GM06990 (cell line): ENCODE results near the gene SYT1.

Experiments used
- DNase-seq: peaks from one replicate; pipeline ENCODE4 v3.0.0-alpha.2; 2011; ENCODE audit not compliant: insufficient read length; ENCODE audit errors: extremely low read depth
- H3K27me3 ChIP-seq: replicated peaks from 2 replicates; pipeline ENCODE4 v1.6.0; 2011; ENCODE audit warnings: low read length; ENCODE audit not compliant: control insufficient read depth, insufficient read depth
- H3K36me3 ChIP-seq: 2 replicates; pipeline ENCODE4 v1.5.1; 2011; ENCODE audit warnings: low read length; ENCODE audit not compliant: control insufficient read depth, insufficient read depth
- H3K4me3 ChIP-seq: replicated peaks from 2 replicates; pipeline ENCODE4 v1.5.1; 2011; ENCODE audit warnings: low read depth, mild to moderate bottlenecking, control low read depth, low read length
- TF ChIP-seq, protein P1 (sequence below): IDR thresholded peaks from 2 replicates; pipeline ENCODE4 v1.5.1; 2011; ENCODE audit warnings: low read length, control low read depth, mild to moderate bottlenecking, inconsistent platforms; ENCODE audit not compliant: insufficient read depth, poor library complexity, severe bottlenecking

SYT1 gene

DNA sequence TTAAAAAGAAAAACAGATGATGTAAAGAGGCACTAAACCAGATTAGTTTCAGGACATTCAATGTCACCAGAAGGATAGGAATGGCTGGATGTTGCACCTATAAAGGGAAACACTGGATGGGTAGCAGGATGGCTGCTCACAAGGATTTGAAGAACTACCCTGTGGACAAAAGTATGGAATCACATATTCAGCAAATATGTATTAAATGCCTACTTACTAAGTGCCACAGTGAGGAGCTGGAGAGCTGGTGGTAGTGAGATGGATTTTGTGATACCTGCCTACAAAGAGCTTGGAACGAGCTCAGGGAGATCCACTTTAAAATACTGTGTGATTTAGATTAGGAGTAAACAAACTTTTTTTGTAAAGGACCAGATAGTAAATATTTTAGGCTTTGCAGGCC is 510.0 kb downstream of the SYT1 start:
- TF ChIP-seq, protein P1, sequence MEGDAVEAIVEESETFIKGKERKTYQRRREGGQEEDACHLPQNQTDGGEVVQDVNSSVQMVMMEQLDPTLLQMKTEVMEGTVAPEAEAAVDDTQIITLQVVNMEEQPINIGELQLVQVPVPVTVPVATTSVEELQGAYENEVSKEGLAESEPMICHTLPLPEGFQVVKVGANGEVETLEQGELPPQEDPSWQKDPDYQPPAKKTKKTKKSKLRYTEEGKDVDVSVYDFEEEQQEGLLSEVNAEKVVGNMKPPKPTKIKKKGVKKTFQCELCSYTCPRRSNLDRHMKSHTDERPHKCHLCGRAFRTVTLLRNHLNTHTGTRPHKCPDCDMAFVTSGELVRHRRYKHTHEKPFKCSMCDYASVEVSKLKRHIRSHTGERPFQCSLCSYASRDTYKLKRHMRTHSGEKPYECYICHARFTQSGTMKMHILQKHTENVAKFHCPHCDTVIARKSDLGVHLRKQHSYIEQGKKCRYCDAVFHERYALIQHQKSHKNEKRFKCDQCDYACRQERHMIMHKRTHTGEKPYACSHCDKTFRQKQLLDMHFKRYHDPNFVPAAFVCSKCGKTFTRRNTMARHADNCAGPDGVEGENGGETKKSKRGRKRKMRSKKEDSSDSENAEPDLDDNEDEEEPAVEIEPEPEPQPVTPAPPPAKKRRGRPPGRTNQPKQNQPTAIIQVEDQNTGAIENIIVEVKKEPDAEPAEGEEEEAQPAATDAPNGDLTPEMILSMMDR, result no peak
- H3K36me3 ChIP-seq, result no peaks in the 10 kb centered on the region
- no peaks in the 10 kb centered on the region for H3K27me3 ChIP-seq
- no peak overlapping the region for H3K4me3 ChIP-seq
- DNase-seq, result no peak

DNA sequence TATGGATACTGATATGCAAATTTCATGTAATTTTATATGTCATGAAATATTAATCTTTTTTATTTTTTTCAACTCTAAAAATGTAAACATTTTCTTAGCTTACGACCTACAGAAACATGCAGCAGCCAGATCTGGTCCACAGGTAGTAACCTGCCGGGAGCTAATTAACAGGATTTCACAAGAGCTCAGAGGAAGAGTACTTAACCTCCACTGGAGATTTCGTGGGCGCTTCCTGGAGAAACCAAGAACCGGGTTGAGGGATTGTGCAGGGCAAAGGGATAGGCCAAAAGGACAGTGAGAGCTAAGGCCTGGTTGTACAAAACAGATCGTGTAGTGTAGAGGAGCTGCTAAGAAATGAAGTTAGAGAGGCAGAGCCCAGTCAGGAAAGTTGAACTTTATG is 510.5 kb downstream of the SYT1 start:
- H3K27me3 ChIP-seq, result no peaks in the 10 kb centered on the region
- H3K36me3 ChIP-seq, result no peaks in the 10 kb centered on the region
- TF ChIP-seq, protein P1, result no peak
- DNase-seq, result no peak
- no peak overlapping the region for H3K4me3 ChIP-seq

DNA sequence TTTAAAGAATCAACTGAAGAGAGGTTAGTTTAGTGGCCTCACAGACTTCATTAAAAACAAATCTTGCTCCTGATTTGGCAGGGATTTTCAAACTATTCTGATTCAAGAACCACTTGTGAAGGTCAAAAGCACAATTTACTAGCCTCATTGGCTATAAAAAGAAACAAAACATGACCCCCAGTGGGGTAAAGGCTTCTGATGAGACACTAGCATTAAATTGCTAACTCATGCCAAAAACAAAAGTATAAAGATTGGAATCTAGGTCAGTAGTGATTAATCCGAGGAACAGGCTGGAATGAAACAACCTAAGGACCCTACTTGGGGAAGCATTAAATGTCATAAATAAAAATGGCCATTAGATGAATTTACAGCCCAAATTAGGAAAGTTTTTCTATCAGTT is 513.9 kb downstream of the SYT1 start:
- Histone ChIP-seq H3K4me3 (no peak overlapping the region), H3K27me3 (no peaks in the 10 kb centered on the region; the same call in 1 of the 2 replicates), H3K36me3 (no peaks in the 10 kb centered on the region)
- DNase-seq, result no peak
- TF ChIP-seq, protein P1, result no peak

DNA sequence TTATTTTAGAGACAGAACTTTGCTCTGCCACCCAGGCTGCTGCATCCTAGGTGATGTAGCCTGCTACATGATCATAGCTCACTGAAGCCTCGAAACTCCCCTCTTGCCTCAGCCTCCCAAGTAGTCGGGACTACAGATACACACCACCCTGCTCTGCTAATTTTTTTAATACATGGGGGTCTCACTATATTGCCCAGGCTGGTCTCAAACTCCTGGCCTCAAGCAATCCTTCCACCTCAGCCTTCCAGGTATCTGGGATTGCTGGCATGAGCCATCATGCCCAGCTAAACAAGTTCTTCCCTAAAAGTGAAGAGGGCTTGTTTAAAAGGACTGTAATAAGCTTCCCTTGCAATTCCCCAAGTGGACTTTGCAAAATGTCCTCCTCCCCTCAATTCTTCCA is 515.8 kb downstream of the SYT1 start:
- H3K27me3 ChIP-seq, result no peaks in the 10 kb centered on the region; the same call in 1 of the 2 replicates
- DNase-seq, result no peak
- no peaks in the 10 kb centered on the region for H3K36me3 ChIP-seq
- TF ChIP-seq, protein P1, result no peak
- H3K4me3 ChIP-seq, result no peak overlapping the region

DNA sequence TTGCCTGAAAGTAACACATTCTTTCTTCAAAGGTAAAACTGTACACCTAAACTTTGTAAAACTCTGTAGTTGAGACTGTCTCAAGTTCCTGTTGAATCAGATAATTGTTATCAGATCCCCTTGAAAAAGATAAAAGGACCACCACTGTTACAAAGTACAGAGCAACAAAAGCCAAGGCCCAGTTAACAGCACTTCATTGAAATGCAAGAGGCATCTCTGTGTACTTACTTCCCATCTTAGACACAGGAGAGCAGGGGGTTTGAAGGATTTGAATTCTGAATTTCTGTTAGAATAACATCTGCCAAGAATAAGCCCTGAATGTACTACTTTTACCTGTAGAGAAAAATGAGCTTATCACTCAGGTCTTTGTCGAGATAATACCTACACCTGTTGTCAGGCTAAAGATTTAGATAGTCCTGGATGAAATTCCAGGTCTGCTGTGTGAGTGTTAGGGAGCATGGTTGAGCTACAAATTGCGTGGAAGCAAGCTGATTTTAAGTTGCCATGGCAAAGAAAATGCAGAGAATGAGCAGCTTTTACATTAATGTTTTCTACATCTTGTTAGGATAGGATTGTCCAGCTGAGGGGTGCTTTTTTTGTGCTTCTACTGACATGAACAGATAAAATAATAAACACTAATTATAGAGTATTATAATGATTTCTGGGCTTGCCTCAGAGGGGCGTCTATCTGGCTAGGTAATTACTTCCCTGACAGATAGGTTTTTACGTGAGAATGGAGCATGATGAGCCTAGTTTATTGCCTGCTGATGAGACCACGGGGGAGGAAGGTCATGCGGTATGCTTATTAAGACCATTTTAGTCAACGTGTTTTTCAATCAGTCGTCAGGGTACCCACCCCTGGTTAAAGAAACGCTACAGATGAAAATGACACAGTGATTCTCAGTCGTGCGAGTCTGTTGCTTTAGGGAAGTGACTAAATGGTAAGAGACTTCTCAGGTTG is 517.0 kb downstream of the SYT1 start:
- Histone ChIP-seq H3K36me3 (no peaks in the 10 kb centered on the region), H3K27me3 (no peaks in the 10 kb centered on the region; the same call in 1 of the 2 replicates), H3K4me3 (no peak overlapping the region)
- TF ChIP-seq, protein P1, result no peak
- no peak for DNase-seq
